Fibroblast of lung (primary cell): ENCODE data around the gene PEX6. TPM values are rescaled to one million over a fixed set of nuclear protein-coding genes. Genes with fewer than 3 reads are reported as not detected.

Experiments
- DNase-seq, 2 donors: peaks; one replicate each; pipeline versions ENCODE4 v3.0.0 to v3.0.0-alpha.2; 2010; ENCODE audit warnings: low read depth in 2 of 2
- H2AFZ ChIP-seq: 2 replicates; pipeline ENCODE4 v1.5.1; 2012; ENCODE audit warnings: low read length, control low read depth, inconsistent platforms
- H3K27ac ChIP-seq: 2 replicates; pipeline ENCODE4 v1.5.1; 2011; ENCODE audit warnings: low read length, control low read depth; ENCODE audit not compliant: insufficient read depth
- H3K27me3 ChIP-seq: 2 replicates; pipeline ENCODE4 v1.5.1; 2011; ENCODE audit warnings: mild to moderate bottlenecking, low read length; ENCODE audit not compliant: control insufficient read depth, insufficient read depth
- H3K36me3 ChIP-seq: 2 replicates; pipeline ENCODE4 v1.5.1; 2011; ENCODE audit warnings: low read length; ENCODE audit not compliant: control insufficient read depth, insufficient read depth
- H3K4me1 ChIP-seq: 2 replicates; pipeline ENCODE4 v1.5.1; 2011; ENCODE audit warnings: low read length; ENCODE audit not compliant: control insufficient read depth, insufficient read depth; ENCODE audit errors: extremely low read depth
- H3K4me2 ChIP-seq: 2 replicates; pipeline ENCODE4 v1.5.1; 2011; ENCODE audit warnings: low read length, control low read depth; ENCODE audit not compliant: insufficient read depth; ENCODE audit errors: extremely low read depth
- H3K4me3 ChIP-seq, 4 experiments: fragments of 200-600 bp in 1 of 4; sonication (generic) in 1 of 4; replicated peaks in 1 of 4; 2 replicates each; pipeline ENCODE4 v1.5.1; 2011 to 2016; ENCODE audit warnings: low read length in 4 of 4, low read depth in 3 of 4, mild to moderate bottlenecking in 3 of 4, control low read depth in 2 of 4, inconsistent platforms in 1 of 4, mixed read lengths in 1 of 4; ENCODE audit not compliant: insufficient read depth in 1 of 4; ENCODE audit errors: control extremely low read depth in 1 of 4
- H3K79me2 ChIP-seq: 2 replicates; pipeline ENCODE4 v1.5.1; 2012; ENCODE audit warnings: mild to moderate bottlenecking, low read length, inconsistent platforms; ENCODE audit not compliant: control insufficient read depth, insufficient read depth
- H3K9ac ChIP-seq: 2 replicates; pipeline ENCODE4 v1.5.1; 2011; ENCODE audit warnings: mild to moderate bottlenecking, low read length, control low read depth; ENCODE audit not compliant: insufficient read depth
- H3K9me3 ChIP-seq: 2 replicates; pipeline ENCODE4 v1.5.1; 2012; ENCODE audit warnings: low read depth, low read length; ENCODE audit not compliant: control insufficient read depth, insufficient read depth
- H4K20me1 ChIP-seq: 2 replicates; pipeline ENCODE4 v1.5.1; 2011; ENCODE audit warnings: low read length; ENCODE audit not compliant: control insufficient read depth, insufficient read depth; ENCODE audit errors: extremely low read depth
- CTCF ChIP-seq, 2 donors: IDR thresholded peaks in 1 of 2; conservative IDR thresholded peaks in 1 of 2; 1 replicate in 1 of 2; 2 replicates in 1 of 2; pipeline ENCODE4 v1.5.1; 2011 to 2012; ENCODE audit warnings: low read length in 2 of 2, control low read depth in 1 of 2, inconsistent platforms in 1 of 2, low read depth in 1 of 2, mild to moderate bottlenecking in 1 of 2
- EZH2 ChIP-seq: IDR thresholded peaks from 2 replicates; pipeline ENCODE4 v1.5.1; 2012; ENCODE audit warnings: low read length, control low read depth, mild to moderate bottlenecking; ENCODE audit errors: missing control alignments
- polyA plus RNA-seq, 2 donors: library from polyadenylated mRNA; depleted of rRNA in 1 of 2; stranded (reverse) in 1 of 2; unstranded in 1 of 2; fragments of >200 nt; gene quantifications; 2 replicates each; pipeline ENCODE4 v1.2.1, GENCODE V29; 2011 to 2012; ENCODE audit warnings: missing spikeins in 1 of 2
- total RNA-seq: library from RNA; depleted of rRNA; stranded (reverse); fragments of >200 nt; gene quantifications from 2 replicates; pipeline ENCODE4 v1.2.1, GENCODE V29; 2014

The PEX6 gene
- total and polyA plus RNA-seq, 2 donors (not counting 1 experiment from before 2014, with no cell fraction given) = 5.3 to 49.2 TPM

GRCh38 chr6:42938428-42938796, 40.6 kb downstream of the PEX6 start:
- Histone ChIP-seq H3K4me2 (no peak overlapping the region), H3K4me3 (no peak overlapping the region), H3K27me3 (no peaks in the 10 kb centered on the region), H3K9me3 (no peaks in the 10 kb centered on the region), H3K4me1 (no peaks in the 10 kb centered on the region), H4K20me1 (no peaks in the 10 kb centered on the region), H2AFZ (no peak overlapping the region), H3K79me2 (peaks cover 2% of the 10 kb centered on the region), H3K27ac (no peak overlapping the region), H3K36me3 (peaks cover 17% of the 10 kb centered on the region), H3K9ac (no peak overlapping the region)
- DNase-seq = no peak
- no peak for TF ChIP-seq CTCF (conservative IDR thresholded peaks at IDR 0.05 in 1 of 2, IDR thresholded peaks at IDR 0.05 in 1 of 2; ENCODE audit: low read depth in 1 of 2, low read length in 2 of 2)
- no peak for TF ChIP-seq EZH2

GRCh38 chr6:42937548-42938427, 41.2 kb downstream of the PEX6 start:
- no peak for DNase-seq
- H3K27ac ChIP-seq = no peak overlapping the region
- no peaks in the 10 kb centered on the region for H3K27me3 ChIP-seq
- peaks cover 7% of the 10 kb centered on the region for H3K79me2 ChIP-seq
- peaks cover 17% of the 10 kb centered on the region for H3K36me3 ChIP-seq
- no peak overlapping the region for H2AFZ ChIP-seq
- no peaks in the 10 kb centered on the region for H3K9me3 ChIP-seq
- TF ChIP-seq EZH2 (no peak), CTCF (conservative IDR thresholded peaks at IDR 0.05 in 1 of 2, IDR thresholded peaks at IDR 0.05 in 1 of 2; ENCODE audit: low read depth in 1 of 2, low read length in 2 of 2) (no peak)
- no peak overlapping the region for H3K9ac ChIP-seq
- no peak overlapping the region for H3K4me3 ChIP-seq
- H4K20me1 ChIP-seq = no peaks in the 10 kb centered on the region
- H3K4me2 ChIP-seq = no peak overlapping the region
- no peaks in the 10 kb centered on the region for H3K4me1 ChIP-seq

GRCh38 chr6:42936398-42936797, 42.6 kb downstream of the PEX6 start:
- Histone ChIP-seq H3K79me2 (peaks cover 14% of the 10 kb centered on the region), H3K4me2 (no peak overlapping the region), H3K4me1 (no peaks in the 10 kb centered on the region), H3K9ac (no peak overlapping the region), H3K27me3 (no peaks in the 10 kb centered on the region), H4K20me1 (no peaks in the 10 kb centered on the region), H3K27ac (no peak overlapping the region), H3K36me3 (peaks cover 17% of the 10 kb centered on the region), H2AFZ (no peak overlapping the region), H3K9me3 (no peaks in the 10 kb centered on the region), H3K4me3 (no peak overlapping the region)
- DNase-seq = no peak
- TF ChIP-seq CTCF (conservative IDR thresholded peaks at IDR 0.05 in 1 of 2, IDR thresholded peaks at IDR 0.05 in 1 of 2; ENCODE audit: low read depth in 1 of 2, low read length in 2 of 2) = no peak
- TF ChIP-seq EZH2 = no peak
